SU-DHL-6 (cell line): ENCODE measurements around the gene NCOR2.

ENCODE experiments used
- H2AFZ ChIP-seq: fragments of 200-600 bp; sonication (generic); 2 replicates; pipeline ENCODE4 v1.6.1; 2014; ENCODE audit warnings: low read depth, mild to moderate bottlenecking, moderate library complexity, mixed read lengths, antibody characterized with exemption, low read length; ENCODE audit not compliant: severe bottlenecking
- H3F3A ChIP-seq: fragments of 200-600 bp; shearing (Covaris generic); 2 replicates; pipeline ENCODE4 v1.6.0; 2016; ENCODE audit warnings: antibody characterized with exemption, mild to moderate bottlenecking; ENCODE audit not compliant: insufficient read depth
- H3K27ac ChIP-seq: fragments of 200-600 bp; sonication (generic); 2 replicates; pipeline ENCODE4 v1.5.1; 2016; ENCODE audit warnings: low read depth, mild to moderate bottlenecking, low read length, moderate library complexity, mixed read lengths
- H3K27me3 ChIP-seq: fragments of 200-600 bp; sonication (generic), shearing (Covaris generic); 2 replicates; pipeline ENCODE4 v1.6.0; 2014; ENCODE audit warnings: mild to moderate bottlenecking, low read length
- H3K36me3 ChIP-seq: fragments of 200-600 bp; sonication (generic); 2 replicates; pipeline ENCODE4 v1.6.1; 2014; ENCODE audit warnings: mild to moderate bottlenecking, low read length, mixed read lengths
- H3K4me2 ChIP-seq: fragments of 300-600, 200-600 bp; shearing (Covaris generic), sonication (generic); 2 replicates; pipeline ENCODE4 v1.6.0; 2014; ENCODE audit warnings: low read length, low read depth, mild to moderate bottlenecking; ENCODE audit not compliant: poor library complexity, severe bottlenecking
- H3K4me3 ChIP-seq: fragments of 200-600 bp; sonication (generic); 2 replicates; pipeline ENCODE4 v1.5.1; 2014; ENCODE audit warnings: antibody characterized with exemption, low read length, mild to moderate bottlenecking, mixed read lengths; ENCODE audit not compliant: insufficient read depth, poor library complexity, severe bottlenecking
- H3K79me2 ChIP-seq: fragments of 200-600 bp; sonication (generic); 2 replicates; pipeline ENCODE4 v1.6.1; 2014; ENCODE audit warnings: mild to moderate bottlenecking, low read length, moderate library complexity; ENCODE audit not compliant: insufficient read depth
- H3K9ac ChIP-seq: fragments of 200-600 bp; sonication (generic); 2 replicates; pipeline ENCODE4 v1.7.0; 2014; ENCODE audit warnings: mild to moderate bottlenecking, low read length
- H3K9me2 ChIP-seq: fragments of 200-600 bp; sonication (generic); replicated peaks from 2 replicates; pipeline ENCODE4 v1.6.1; 2014; ENCODE audit warnings: low read length; ENCODE audit not compliant: insufficient read depth
- H3K9me3 ChIP-seq: fragments of 200-600 bp; sonication (generic); 2 replicates; pipeline ENCODE4 v1.6.1; 2014; ENCODE audit warnings: low read length, mixed read lengths; ENCODE audit not compliant: insufficient read depth
- H4K20me1 ChIP-seq: fragments of 200-600 bp; sonication (generic); 2 replicates; pipeline ENCODE4 v1.6.1; 2014; ENCODE audit warnings: low read depth, mild to moderate bottlenecking, antibody characterized with exemption, low read length, moderate library complexity, mixed read lengths
- CTCF ChIP-seq: fragments of 200-600 bp; sonication (generic); IDR thresholded peaks from one replicate; pipeline ENCODE4 v1.5.1; 2017; ENCODE audit warnings: antibody characterized with exemption, mild to moderate bottlenecking, low read length, moderate library complexity; ENCODE audit not compliant: insufficient read depth, poor library complexity, severe bottlenecking
- EZH2phosphoT487 ChIP-seq: fragments of 200-600 bp; sonication (generic), shearing (Covaris generic); conservative IDR thresholded peaks from 2 replicates; pipeline ENCODE4 v1.6.1; 2018; ENCODE audit warnings: mild to moderate bottlenecking, antibody characterized with exemption, low read length, moderate library complexity, mixed read lengths

Gene NCOR2

DNA sequence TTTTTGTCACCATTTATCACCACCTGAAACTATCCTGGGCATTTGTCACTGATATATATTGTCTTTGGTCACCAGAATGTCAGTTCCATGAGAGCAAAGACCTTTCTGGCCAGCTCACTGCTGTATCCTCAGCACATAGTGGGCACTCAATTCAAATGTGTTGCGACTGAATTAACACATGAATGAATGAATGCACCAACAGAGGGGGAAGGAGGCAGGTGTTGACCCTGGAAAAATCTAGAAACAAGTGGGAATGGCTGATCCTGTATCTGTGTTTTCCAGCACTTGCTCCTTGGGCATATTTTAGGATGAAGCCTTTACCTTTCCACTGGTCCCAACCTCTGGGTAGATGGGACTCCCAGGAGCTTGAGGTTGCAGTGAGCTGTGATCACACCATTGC, 3.4 kb upstream of the NCOR2 start:
- no peaks in the 10 kb centered on the region for H3K36me3 ChIP-seq
- H4K20me1 ChIP-seq = 0 out of 2 replicates have a peak, but pooled peaks cover 2% of the 10 kb centered on the region
- no peak overlapping the region for H3K4me2 ChIP-seq
- H3K9me2 ChIP-seq = no peaks in the 10 kb centered on the region
- H3K27me3 ChIP-seq = no peaks in the 10 kb centered on the region
- no peak overlapping the region for H2AFZ ChIP-seq
- H3K79me2 ChIP-seq = peaks cover 11% of the 10 kb centered on the region
- H3F3A ChIP-seq = no peaks in the 10 kb centered on the region
- TF ChIP-seq CTCF (no peak), EZH2phosphoT487 (no peak)
- no peak overlapping the region for H3K9ac ChIP-seq
- no peak overlapping the region for H3K4me3 ChIP-seq
- no peaks in the 10 kb centered on the region for H3K9me3 ChIP-seq
- no peak overlapping the region for H3K27ac ChIP-seq

DNA sequence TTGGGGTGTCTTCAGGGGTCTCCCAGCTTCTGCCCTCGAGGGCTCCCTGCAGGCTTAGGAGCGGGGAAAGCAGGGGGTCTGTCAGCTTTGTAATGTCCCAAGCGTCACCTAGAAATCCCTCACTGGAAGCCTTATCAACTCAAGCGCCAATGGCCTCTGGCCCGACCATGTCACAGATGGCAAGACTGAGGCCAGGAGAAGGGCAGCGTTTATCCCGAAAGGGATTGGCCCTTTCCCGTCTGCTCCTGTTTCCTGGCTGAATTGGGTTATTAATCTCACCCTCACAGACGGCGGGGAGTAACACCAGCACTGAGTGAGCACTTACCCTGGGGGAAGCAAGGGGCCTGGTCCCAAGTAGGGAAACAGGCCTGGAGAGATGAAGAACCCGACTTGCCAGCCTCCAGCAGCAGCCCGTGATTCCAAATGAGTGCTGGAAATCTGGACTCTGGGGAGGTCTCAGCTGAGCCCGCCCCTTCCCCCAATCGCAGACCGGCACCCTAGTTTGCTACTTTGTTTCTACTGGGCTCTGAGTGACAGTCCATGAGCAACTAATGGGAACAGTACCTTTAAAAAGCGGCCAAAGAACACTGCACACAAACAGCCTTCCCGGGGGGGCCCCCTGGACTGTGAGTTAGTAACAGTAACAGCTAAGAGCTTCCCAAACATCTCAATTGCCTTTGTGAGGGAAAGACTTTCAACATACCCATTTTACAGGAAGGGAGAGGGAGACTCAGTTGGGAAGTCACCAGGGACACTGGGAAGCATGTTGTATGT, 2.1 kb upstream of the NCOR2 start:
- Histone ChIP-seq H3K9me2 (no peaks in the 10 kb centered on the region), H3K9me3 (no peaks in the 10 kb centered on the region), H3F3A (no peaks in the 10 kb centered on the region), H3K27me3 (no peaks in the 10 kb centered on the region), H3K27ac (no peak overlapping the region), H3K4me3 (no peak overlapping the region), H3K36me3 (no peaks in the 10 kb centered on the region), H2AFZ (no peak overlapping the region), H4K20me1 (0 out of 2 replicates have a peak, but pooled peaks cover 6% of the 10 kb centered on the region), H3K79me2 (peaks cover 24% of the 10 kb centered on the region), H3K4me2 (no peak overlapping the region), H3K9ac (no peak overlapping the region)
- no peak for TF ChIP-seq EZH2phosphoT487
- no peak for TF ChIP-seq CTCF

DNA sequence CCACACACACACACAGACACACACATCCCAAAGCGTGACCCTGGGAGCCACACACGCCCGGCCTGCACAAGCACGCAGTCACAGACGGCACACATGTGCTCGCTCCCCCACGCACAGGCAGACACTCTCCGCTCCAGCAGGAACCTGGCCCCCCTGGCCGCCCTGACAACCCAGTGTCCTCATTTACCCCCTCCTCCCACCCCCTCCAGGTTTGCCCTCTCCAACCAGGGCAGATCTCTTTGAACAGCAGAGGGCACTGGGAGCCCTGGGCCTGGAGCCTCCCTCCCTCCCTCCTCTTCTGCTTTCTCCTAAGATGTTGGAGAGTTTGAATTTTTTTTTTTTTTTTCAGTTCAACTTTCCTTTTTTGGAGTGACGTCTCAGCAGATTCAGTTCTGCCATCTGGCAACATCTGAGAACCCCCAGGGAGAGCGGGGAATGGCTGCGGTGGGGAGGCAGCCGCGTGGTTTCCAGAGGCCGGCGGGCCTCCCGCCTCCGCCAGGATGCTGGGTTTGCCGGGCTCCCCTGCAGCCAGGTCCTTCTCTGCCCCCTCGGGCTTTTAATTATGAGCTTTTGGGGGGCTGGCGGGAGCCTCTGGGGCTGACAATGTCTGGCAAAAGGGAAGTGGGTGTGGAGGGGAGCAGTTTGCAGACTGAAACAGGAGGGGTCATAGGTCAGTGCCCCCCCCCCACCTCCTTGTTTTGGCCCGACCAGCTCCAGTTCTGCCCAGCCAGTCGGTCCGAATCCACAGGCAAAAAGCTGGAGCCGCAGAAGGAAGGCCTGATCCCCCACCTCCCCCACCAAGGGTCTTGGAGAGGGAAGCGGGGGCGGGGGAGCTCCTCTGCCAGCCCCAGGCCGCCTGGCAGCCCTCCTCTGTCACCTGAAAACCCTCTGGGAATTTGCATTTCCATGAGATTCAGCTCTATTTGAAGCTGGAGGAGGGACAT, 1.3 kb upstream of the NCOR2 start:
- no peak overlapping the region for H2AFZ ChIP-seq
- no peak overlapping the region for H3K27ac ChIP-seq
- H3K9me3 ChIP-seq = no peaks in the 10 kb centered on the region
- H3K9me2 ChIP-seq = no peaks in the 10 kb centered on the region
- H3K79me2 ChIP-seq = peaks cover 30% of the 10 kb centered on the region
- H3F3A ChIP-seq = no peaks in the 10 kb centered on the region
- no peak overlapping the region for H3K4me3 ChIP-seq
- H3K36me3 ChIP-seq = no peaks in the 10 kb centered on the region
- no peak overlapping the region for H3K9ac ChIP-seq
- H3K27me3 ChIP-seq = no peaks in the 10 kb centered on the region
- H4K20me1 ChIP-seq = 0 out of 2 replicates have a peak, but pooled peaks cover 8% of the 10 kb centered on the region
- no peak overlapping the region for H3K4me2 ChIP-seq
- no peak for TF ChIP-seq CTCF
- no peak for TF ChIP-seq EZH2phosphoT487
